Measurements from ENCODE around the gene ADORA1.

ADORA1 gene

DNA sequence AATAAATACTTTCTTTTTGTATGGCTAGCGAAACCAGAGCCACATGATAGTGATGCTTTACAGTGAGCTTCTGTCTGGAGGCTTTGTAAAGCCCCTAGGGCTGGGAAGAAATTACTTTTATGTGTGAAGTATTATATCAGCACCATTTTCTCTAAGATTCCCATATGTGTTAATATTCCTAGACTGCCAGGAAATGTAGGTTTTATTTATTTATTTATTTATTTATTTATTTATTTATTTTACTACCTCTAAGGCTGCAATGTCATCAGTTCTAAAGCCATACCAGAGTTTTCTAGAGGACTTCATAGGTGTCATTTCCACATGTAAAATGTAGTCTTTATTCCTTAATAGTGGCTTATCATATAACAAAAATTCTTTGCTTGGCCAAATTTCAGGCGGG, 63.4 kb downstream of the ADORA1 start:
- POLR2A ChIA-PET = no interaction called here
- H3K36me3 ChIP-seq (ENCODE audit: control insufficient read depth in 2 of 2, insufficient read depth in 1 of 2, low read length in 2 of 2) = no peaks in the 10 kb centered on the region
- no peak overlapping the region for H3K27ac ChIP-seq (ENCODE audit: extremely low read depth, low read depth, low read length)
- CTCF ChIA-PET = interaction anchor here (1.2 kb wide), 1 partner anchor 20 kb away, joined by 3 read pairs; no protein-coding TSS in a partner anchor
- no peak overlapping the region for H3K4me3 ChIP-seq (ENCODE audit: low read depth, low read length)
- no peaks in the 10 kb centered on the region for H3K4me1 ChIP-seq (ENCODE audit: control insufficient read depth, insufficient read depth, low read length)
- no peaks in the 10 kb centered on the region for H3K9me3 ChIP-seq (ENCODE audit: control insufficient read depth, insufficient read depth, low read depth, low read length)
- TF ChIP-seq ZNF394 (tag by site-specific recombination; IDR thresholded peaks at IDR 0.05; ENCODE audit: borderline replicate concordance) (peak; percentile 93), ZNF555 (tag by site-specific recombination; conservative IDR thresholded peaks at IDR 0.05) (peak; percentile 81), ZNF560 (tag by site-specific recombination; IDR thresholded peaks at IDR 0.05; ENCODE audit: borderline replicate concordance) (0 out of 2 replicates have a peak, but pooled peaks have one; percentile 30), GLI2 (tag by site-specific recombination; IDR thresholded peaks at IDR 0.05; ENCODE audit: borderline replicate concordance, low read depth) (no peak), EGR2 (tag by site-specific recombination; IDR thresholded peaks at IDR 0.05; ENCODE audit: low read depth) (no peak), ZBTB8A (tag by site-specific recombination; IDR thresholded peaks at IDR 0.05) (peak; percentile 69), YY1 (tag by site-specific recombination; IDR thresholded peaks at IDR 0.05) (no peak), ZNF354C (tag by site-specific recombination; IDR thresholded peaks at IDR 0.05; ENCODE audit: borderline replicate concordance, low read depth) (0 out of 2 replicates have a peak, but pooled peaks have one; percentile 47), ZNF830 (tag by site-specific recombination; IDR thresholded peaks at IDR 0.05; ENCODE audit: low read depth) (no peak), ZBTB7A (tag by site-specific recombination; IDR thresholded peaks at IDR 0.05; ENCODE audit: low read depth) (no peak), ZNF280D (tag by site-specific recombination; IDR thresholded peaks at IDR 0.05) (no peak), ZNF140 (tag by site-specific recombination; IDR thresholded peaks at IDR 0.05) (peak; percentile 68), ZNF544 (tag by site-specific recombination; IDR thresholded peaks at IDR 0.05) (no peak), ZNF585B (tag by site-specific recombination; IDR thresholded peaks at IDR 0.05) (no peak), ZNF623 (tag by site-specific recombination; IDR thresholded peaks at IDR 0.05) (peak; percentile 76), ZNF426 (tag by site-specific recombination; IDR thresholded peaks at IDR 0.05) (peak; percentile 85), ZNF510 (tag by site-specific recombination; IDR thresholded peaks at IDR 0.05; ENCODE audit: insufficient replicate concordance) (peak; percentile 53), ZNF513 (tag by site-specific recombination; IDR thresholded peaks at IDR 0.05) (no peak), ZBTB11 (tag by site-specific recombination; conservative IDR thresholded peaks at IDR 0.05; ENCODE audit: low read depth) (peak; percentile 77), ZBTB21 (tag by site-specific recombination; IDR thresholded peaks at IDR 0.05) (peak; percentile 33; the same call in 1 of the 2 replicates), ZNF518A (tag by site-specific recombination; conservative IDR thresholded peaks at IDR 0.05; ENCODE audit: low read depth) (peak; percentile 91), ZXDB (tag by site-specific recombination; IDR thresholded peaks at IDR 0.05) (peak; percentile 54; the same call in 1 of the 2 replicates), YY2 (tag by site-specific recombination; IDR thresholded peaks at IDR 0.05) (no peak), ZNF639 (tag by site-specific recombination; IDR thresholded peaks at IDR 0.05) (no peak)

All from HEK293 (cell line).